GM10266 (cell line): ENCODE data around the gene GRPEL2.

ENCODE experiments used
- DNase-seq: peaks from one replicate; pipeline ENCODE4 v3.0.0; 2012; ENCODE audit errors: extremely low spot score
- TF ChIP-seq, protein P1 (sequence below): IDR thresholded peaks from 2 replicates; pipeline ENCODE4 v1.5.1; 2012; ENCODE audit warnings: mild to moderate bottlenecking, low read depth; ENCODE audit not compliant: control insufficient read depth, insufficient read depth; ENCODE audit errors: missing control alignments

GRPEL2 gene

DNA sequence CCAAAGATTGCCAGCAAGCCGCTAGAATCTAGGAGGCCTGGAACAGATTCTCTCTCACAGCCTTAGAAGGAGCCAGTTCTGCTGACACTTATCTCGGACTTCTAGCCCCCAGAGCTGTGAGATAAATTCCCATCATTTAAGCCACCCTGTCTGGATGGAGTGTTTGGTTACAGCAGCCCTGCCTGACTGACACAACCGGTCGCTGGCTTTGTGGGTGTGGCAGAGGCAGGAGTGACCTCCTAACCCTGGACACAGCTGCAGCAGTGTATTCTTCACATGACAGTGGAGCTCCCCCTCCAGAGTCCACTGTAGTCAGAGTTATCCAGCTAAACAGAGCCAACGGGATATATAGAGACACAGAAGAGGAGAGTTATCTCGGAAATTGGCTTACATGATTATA is 55.0 kb downstream of the GRPEL2 start:
- TF ChIP-seq, protein P1, sequence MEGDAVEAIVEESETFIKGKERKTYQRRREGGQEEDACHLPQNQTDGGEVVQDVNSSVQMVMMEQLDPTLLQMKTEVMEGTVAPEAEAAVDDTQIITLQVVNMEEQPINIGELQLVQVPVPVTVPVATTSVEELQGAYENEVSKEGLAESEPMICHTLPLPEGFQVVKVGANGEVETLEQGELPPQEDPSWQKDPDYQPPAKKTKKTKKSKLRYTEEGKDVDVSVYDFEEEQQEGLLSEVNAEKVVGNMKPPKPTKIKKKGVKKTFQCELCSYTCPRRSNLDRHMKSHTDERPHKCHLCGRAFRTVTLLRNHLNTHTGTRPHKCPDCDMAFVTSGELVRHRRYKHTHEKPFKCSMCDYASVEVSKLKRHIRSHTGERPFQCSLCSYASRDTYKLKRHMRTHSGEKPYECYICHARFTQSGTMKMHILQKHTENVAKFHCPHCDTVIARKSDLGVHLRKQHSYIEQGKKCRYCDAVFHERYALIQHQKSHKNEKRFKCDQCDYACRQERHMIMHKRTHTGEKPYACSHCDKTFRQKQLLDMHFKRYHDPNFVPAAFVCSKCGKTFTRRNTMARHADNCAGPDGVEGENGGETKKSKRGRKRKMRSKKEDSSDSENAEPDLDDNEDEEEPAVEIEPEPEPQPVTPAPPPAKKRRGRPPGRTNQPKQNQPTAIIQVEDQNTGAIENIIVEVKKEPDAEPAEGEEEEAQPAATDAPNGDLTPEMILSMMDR = no peak
- DNase-seq = no peak

DNA sequence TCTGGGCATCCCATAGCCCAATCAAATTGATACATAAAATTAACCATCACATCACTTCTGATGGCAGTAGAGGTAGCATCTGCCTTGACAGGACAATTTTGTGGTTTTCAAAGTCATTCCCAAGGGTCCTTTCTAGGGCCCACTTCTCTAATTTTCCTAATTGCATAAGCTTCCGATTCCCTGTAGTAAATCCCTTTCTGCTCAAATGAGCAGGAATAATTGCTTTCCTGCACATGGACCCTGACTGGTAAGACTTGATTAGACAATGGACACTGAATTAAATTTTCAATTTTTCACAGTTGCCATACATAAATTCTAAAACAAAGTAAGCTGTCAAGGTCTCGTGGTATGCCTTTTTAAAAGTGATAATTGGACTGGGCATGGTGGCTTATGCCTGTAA is 55.8 kb downstream of the GRPEL2 start:
- no peak for DNase-seq
- TF ChIP-seq, protein P1 = no peak

DNA sequence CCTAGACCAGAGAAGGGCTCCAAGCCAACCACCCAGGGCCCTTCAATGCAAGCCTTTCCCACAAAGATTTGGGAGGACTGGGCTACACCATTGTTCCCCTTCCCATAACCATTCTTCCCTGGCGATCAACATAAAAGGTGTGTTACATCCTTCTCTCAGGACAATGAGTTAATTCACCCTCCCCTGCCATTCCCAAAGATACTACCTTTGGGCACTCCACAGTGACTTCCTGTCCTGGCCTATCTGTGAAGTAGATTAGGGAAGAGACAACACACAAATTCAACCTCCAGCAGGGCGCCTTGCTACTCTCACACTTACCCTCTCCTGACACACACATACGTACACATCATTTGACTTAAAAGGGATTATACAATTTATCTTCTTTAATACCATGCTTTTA is 57.0 kb downstream of the GRPEL2 start:
- no peak for DNase-seq

More for the DNA sequence above, 57.0 kb downstream of the GRPEL2 start:
- TF ChIP-seq, protein P1 = no peak
